Thyroid gland (tissue), 4 donors: ENCODE measurements around the gene EML2. TPM values are rescaled to one million over a fixed set of nuclear protein-coding genes. Genes with fewer than 3 reads are reported as not detected.

ENCODE experiments used
- DNase-seq, 2 donors: peaks; one replicate each; pipeline ENCODE4 v3.0.0-alpha.2; 2019
- H3K27ac ChIP-seq, 3 donors: fragments of 200-600 bp; sonication (generic); 1 replicate in 2 of 3; 2 replicates in 1 of 3; pipeline ENCODE4 v1.5.1; 2016 to 2019; ENCODE audit warnings: mild to moderate bottlenecking in 1 of 3, moderate library complexity in 1 of 3
- H3K27me3 ChIP-seq: fragments of 200-600 bp; sonication (generic); one replicate; pipeline ENCODE4 v1.5.1; 2019
- H3K36me3 ChIP-seq, 2 donors: fragments of 200-600 bp; sonication (generic); one replicate each; pipeline ENCODE4 v1.5.1; 2016 to 2019
- H3K4me1 ChIP-seq, 2 donors: fragments of 200-600 bp; sonication (generic); one replicate each; pipeline ENCODE4 v1.5.1; 2017 to 2019
- H3K4me3 ChIP-seq, 3 donors: fragments of 200-600 bp; sonication (generic); replicated peaks in 1 of 3; 1 replicate in 2 of 3; 2 replicates in 1 of 3; pipeline ENCODE4 v1.5.1; 2016; ENCODE audit warnings: mild to moderate bottlenecking in 1 of 3
- H3K9me3 ChIP-seq: fragments of 200-600 bp; sonication (generic); one replicate; pipeline ENCODE4 v1.5.1; 2017
- CTCF ChIP-seq, 6 experiments: fragments of 200-600 bp in 3 of 6; fragments of 450-650 bp in 3 of 6; sonication (generic) in 3 of 6; IDR thresholded peaks; one replicate each; pipeline ENCODE4 v1.5.1; 2016 to 2019; ENCODE audit warnings: antibody characterized with exemption in 6 of 6, mild to moderate bottlenecking in 2 of 6, inconsistent platforms in 1 of 6, moderate library complexity in 1 of 6
- POLR2A ChIP-seq, 2 donors: fragments of 450-650 bp; IDR thresholded peaks; one replicate each; pipeline ENCODE4 v1.6.1; 2017; ENCODE audit warnings: antibody characterized with exemption in 2 of 2, mild to moderate bottlenecking in 2 of 2, moderate library complexity in 1 of 2
- WGBS, 2 donors: methylation state at CpG; one replicate each; pipeline ENCODE4 v1.1.5; 2017; 5-methylcytosine and 5-hydroxymethylcytosine counted together
- intact Hi-C: fragments of 100-400 bp; cut with DNase I; formaldehyde crosslinking; loops from one replicate; pipeline ENCODE4 v1.15.1; 2023
- total RNA-seq, 4 donors: library from RNA; depleted of rRNA; stranded (reverse); fragments of >200 nt; gene quantifications; one replicate each; pipeline ENCODE4 v1.2.3, GENCODE V29; 2016

The EML2 gene
- total RNA-seq, 4 donors from 2014 or later = 33.1 to 148 (median 36.8) TPM

- 54 to 55% methylated on average over 5 of the region's 5 CpGs for WGBS, 2 donors
- DNase-seq = no peak
- Histone ChIP-seq H3K9me3 (no peaks in the 10 kb centered on the region), H3K27ac (no peak overlapping the region), H3K4me3 (no peak overlapping the region), H3K27me3 (no peaks in the 10 kb centered on the region), H3K4me1 (no peaks in the 10 kb centered on the region), H3K36me3 (no peaks in the 10 kb centered on the region)
- intact Hi-C loops = no loop called here
- no peak for TF ChIP-seq CTCF (IDR thresholded peaks at IDR 0.05)
- TF ChIP-seq POLR2A (IDR thresholded peaks at IDR 0.05) = no peak
Measured at GRCh38 chr19:45653634-45654033, 14.4 kb upstream of the EML2 start.

GRCh38 chr19:45650722-45651121, 11.5 kb upstream of the EML2 start:
- Histone ChIP-seq H3K27me3 (no peaks in the 10 kb centered on the region), H3K36me3 (no peaks in the 10 kb centered on the region), H3K9me3 (no peaks in the 10 kb centered on the region), H3K4me1 (peaks cover 0 to 7% of the 10 kb centered on the region in 2 donors), H3K4me3 (no peak overlapping the region), H3K27ac (no peak overlapping the region)
- no peak for DNase-seq
- intact Hi-C loops = no loop called here
- TF ChIP-seq POLR2A (IDR thresholded peaks at IDR 0.05) = no peak
- no peak for TF ChIP-seq CTCF (IDR thresholded peaks at IDR 0.05)
- 80 to 89% methylated on average over 3 of the region's 3 CpGs for WGBS, 2 donors

GRCh38 chr19:45646345-45646698, 7.1 kb upstream of the EML2 start:
- Histone ChIP-seq H3K36me3 (no peaks in the 10 kb centered on the region), H3K4me1 (peaks cover 10 to 30% of the 10 kb centered on the region in 2 donors), H3K27ac (no peak overlapping the region), H3K9me3 (no peaks in the 10 kb centered on the region), H3K27me3 (peaks cover 12% of the 10 kb centered on the region), H3K4me3 (no peak overlapping the region)
- WGBS, 2 donors = 17 to 26% methylated on average over 8 to 9 of the region's 9 CpGs
- DNase-seq = no peak
- TF ChIP-seq CTCF (IDR thresholded peaks at IDR 0.05) = no peak
- TF ChIP-seq POLR2A (IDR thresholded peaks at IDR 0.05) = no peak
- intact Hi-C loops = no loop called here

GRCh38 chr19:45645631-45646344, 6.6 kb upstream of the EML2 start:
- WGBS, 2 donors = 2% methylated on average over 23 to 27 of the region's 27 CpGs
- peak overlapping the region in 1 of 3 donors; percentile 6 for H3K27ac ChIP-seq
- intact Hi-C loops = no loop called here
- H3K4me1 ChIP-seq = peaks cover 10 to 35% of the 10 kb centered on the region in 2 donors
- no peak for TF ChIP-seq CTCF (IDR thresholded peaks at IDR 0.05)
- no peak for TF ChIP-seq POLR2A (IDR thresholded peaks at IDR 0.05)
- H3K36me3 ChIP-seq = no peaks in the 10 kb centered on the region
- peak; percentile 54 to 65 for DNase-seq
- H3K27me3 ChIP-seq = peaks cover 12% of the 10 kb centered on the region
- H3K9me3 ChIP-seq = no peaks in the 10 kb centered on the region
- no peak overlapping the region for H3K4me3 ChIP-seq

- intact Hi-C loops = no loop called here
- DNase-seq = no peak
- no peak overlapping the region for H3K27ac ChIP-seq
- no peaks in the 10 kb centered on the region for H3K36me3 ChIP-seq
- no peak overlapping the region for H3K4me3 ChIP-seq
- TF ChIP-seq CTCF (IDR thresholded peaks at IDR 0.05) (no peak), POLR2A (IDR thresholded peaks at IDR 0.05) (no peak)
- peaks cover 10 to 36% of the 10 kb centered on the region in 2 donors for H3K4me1 ChIP-seq
- peaks cover 12% of the 10 kb centered on the region for H3K27me3 ChIP-seq
- no peaks in the 10 kb centered on the region for H3K9me3 ChIP-seq
- WGBS, 2 donors = 28 to 30% methylated on average over 12 to 16 of the region's 35 CpGs
Measured at GRCh38 chr19:45645068-45645630, 6.0 kb upstream of the EML2 start.
